K562 (cell line): ENCODE data around the gene TBX10. TPM values are rescaled to one million over a fixed set of nuclear protein-coding genes. Genes with fewer than 3 reads are reported as not detected.

ENCODE experiments used
- ATAC-seq: fragments of 200-7000 bp; cut with Tn5 transposase; 3 replicates; pipeline ENCODE4 v1.9.1; 2020; ENCODE audit warnings: moderate library complexity
- BruUV-seq: library from RNA; stranded (reverse); fragments of 400-500 nt; replicated peaks from 2 replicates; lab custom pipeline; 2021; lab: Mats Ljungman, UMichigan
- CTCF ChIA-PET: fragments of 300-600 bp; formaldehyde crosslinking; extraction: SDS; loops from one replicate; lab custom pipeline; 2021; ENCODE audit warnings: low intra/inter-chr PET ratio; lab: Yijun Ruan, JAX
- POLR2A ChIA-PET: fragments of 300-600, 350-650 bp; sonication (Branson Sonifier 250); formaldehyde crosslinking; extraction: SDS; loops from one replicate; lab custom pipeline; 2021; ENCODE audit warnings: antibody characterized with exemption, inconsistent platforms; lab: Yijun Ruan, JAX
- DNase-seq, 4 experiments: peaks; one replicate each; pipeline versions ENCODE4 v3.0.0 to v3.0.0-alpha.2; 2011 to 2018; ENCODE audit warnings: low spot score in 3 of 4, mixed read lengths in 3 of 4; ENCODE audit errors: extremely low read depth in 1 of 4
- FAIRE-seq: peaks from 2 replicates; lab custom pipeline; 2011; peaks lifted over from hg19 to GRCh38; lab: Jason Lieb, UNC
- H2AFZ ChIP-seq: 2 replicates; pipeline ENCODE4 v1.6.0; 2011; ENCODE audit warnings: low read depth, low read length, control low read depth, inconsistent platforms
- H3K27ac ChIP-seq: fragments of 200-600 bp; 3 replicates; pipeline ENCODE4 v1.8.0; 2011; ENCODE audit warnings: low read depth, mild to moderate bottlenecking, control low read depth, inconsistent platforms, low read length, moderate library complexity, mixed read lengths; ENCODE audit errors: extremely low read depth
- H3K27me3 ChIP-seq, 2 experiments: fragments of 300-600 bp in 1 of 2; 2 replicates in 1 of 2; 3 replicates in 1 of 2; pipeline versions ENCODE4 v1.6.0 to v1.8.0; 2011; ENCODE audit warnings: inconsistent platforms in 2 of 2, low read length in 2 of 2, mild to moderate bottlenecking in 1 of 2, mixed read lengths in 1 of 2, moderate library complexity in 1 of 2; ENCODE audit not compliant: control insufficient read depth in 2 of 2, insufficient read depth in 2 of 2
- H3K36me3 ChIP-seq: fragments of 300-600 bp; 3 replicates; pipeline ENCODE4 v1.8.0; 2011; ENCODE audit warnings: mild to moderate bottlenecking, low read length, inconsistent platforms; ENCODE audit not compliant: control insufficient read depth, insufficient read depth
- H3K4me1 ChIP-seq, 2 experiments: fragments of 200-600 bp in 1 of 2; replicated peaks in 1 of 2; 2 replicates in 1 of 2; 3 replicates in 1 of 2; pipeline versions ENCODE4 v1.5.1 to v1.8.0; 2011; ENCODE audit warnings: inconsistent platforms in 2 of 2, low read length in 2 of 2, mild to moderate bottlenecking in 1 of 2, mixed read lengths in 1 of 2, moderate library complexity in 1 of 2; ENCODE audit not compliant: control insufficient read depth in 2 of 2, insufficient read depth in 2 of 2
- H3K4me2 ChIP-seq: 2 replicates; pipeline ENCODE4 v1.6.1; 2011; ENCODE audit warnings: low read length, control low read depth, inconsistent platforms, mixed read lengths; ENCODE audit not compliant: insufficient read depth
- H3K4me3 ChIP-seq: fragments of 200-600 bp; sonication (generic), shearing (Covaris generic); 2 replicates; pipeline ENCODE4 v1.5.1; 2016; ENCODE audit warnings: control low read depth, inconsistent platforms
- H3K79me2 ChIP-seq: fragments of 200-600 bp; 3 replicates; pipeline ENCODE4 v1.8.0; 2011; ENCODE audit warnings: low read length, inconsistent platforms; ENCODE audit not compliant: control insufficient read depth, insufficient read depth
- H3K9ac ChIP-seq, 2 experiments: 2 replicates each; pipeline versions ENCODE4 v1.6.0 to v1.6.1; 2011; ENCODE audit warnings: low read depth in 2 of 2, low read length in 2 of 2, control low read depth in 1 of 2, inconsistent platforms in 1 of 2, mild to moderate bottlenecking in 1 of 2, mixed read lengths in 1 of 2; ENCODE audit not compliant: insufficient read depth in 1 of 2
- H3K9me1 ChIP-seq: one replicate; pipeline ENCODE4 v1.6.0; 2011; ENCODE audit warnings: inconsistent platforms, mild to moderate bottlenecking, low read length, moderate library complexity; ENCODE audit not compliant: control insufficient read depth, insufficient read depth
- H3K9me3 ChIP-seq: replicated peaks from 2 replicates; pipeline ENCODE4 v1.5.1; 2011; ENCODE audit warnings: low read depth, low read length, inconsistent platforms; ENCODE audit not compliant: control insufficient read depth, insufficient read depth
- H4K20me1 ChIP-seq: replicated peaks from 2 replicates; pipeline ENCODE4 v1.6.1; 2011; ENCODE audit warnings: low read length, inconsistent platforms, mixed read lengths; ENCODE audit not compliant: control insufficient read depth, insufficient read depth
- AFF4 ChIP-seq: sonication (generic); formaldehyde crosslinking; IDR thresholded peaks from 2 replicates; pipeline ENCODE4 v1.8.0; 2023; ENCODE audit warnings: mild to moderate bottlenecking, missing genetic modification reagents
- CCAR2 ChIP-seq: fragments of 200-400 bp; formaldehyde crosslinking; IDR thresholded peaks from 2 replicates; pipeline ENCODE4 v1.6.1; 2017; ENCODE audit warnings: mild to moderate bottlenecking, low read depth, low read length
- CREB1 ChIP-seq, 2 experiments: sonication (generic) in 1 of 2; formaldehyde crosslinking in 1 of 2; IDR thresholded peaks; 2 replicates each; pipeline versions ENCODE4 v1.6.1 to v1.8.0; 2012 to 2022; ENCODE audit warnings: inconsistent platforms in 1 of 2, mild to moderate bottlenecking in 1 of 2, missing genetic modification reagents in 1 of 2, moderate library complexity in 1 of 2
- EWSR1 ChIP-seq: fragments of 450-650 bp; IDR thresholded peaks from 2 replicates; pipeline ENCODE4 v1.6.1; 2018; ENCODE audit warnings: borderline replicate concordance, mild to moderate bottlenecking, low read depth, moderate library complexity; ENCODE audit not compliant: partially characterized antibody
- MBD2 ChIP-seq: sonication (generic); IDR thresholded peaks from 2 replicates; pipeline ENCODE4 v1.6.1; 2016; ENCODE audit warnings: low read depth, borderline replicate concordance
- RBM17 ChIP-seq: fragments of 200-400 bp; formaldehyde crosslinking; IDR thresholded peaks from 2 replicates; pipeline ENCODE4 v1.6.1; 2017; ENCODE audit warnings: low read depth, mild to moderate bottlenecking, low read length, borderline replicate concordance
- TBP ChIP-seq: optimal IDR thresholded peaks from 2 replicates; pipeline ENCODE3; 2011; ENCODE audit warnings: low read depth, low read length, improper control_type of control experiment
- ZBTB7A ChIP-seq: IDR thresholded peaks from 2 replicates; pipeline ENCODE4 v1.6.1; 2011; ENCODE audit warnings: low read depth, mild to moderate bottlenecking, low read length, moderate library complexity, borderline replicate concordance; ENCODE audit not compliant: control insufficient read depth
- ZNF408 ChIP-seq: fragments of 250-450 bp; sonication (Bioruptor Pico); IDR thresholded peaks from 2 replicates; pipeline ENCODE4 v1.4.0; 2020; ENCODE audit warnings: low read depth, mild to moderate bottlenecking, moderate library complexity
- ZNF780A ChIP-seq: fragments of 250-450 bp; sonication (Bioruptor Pico); IDR thresholded peaks from 2 replicates; pipeline ENCODE4 v1.5.0; 2021; ENCODE audit warnings: mild to moderate bottlenecking
- WGBS: fragments of 100-300 bp; shearing (Covaris generic); methylation state at CpG from one replicate; pipeline ENCODE4 v1.1.6; 2016; ENCODE audit warnings: low coverage, mixed read lengths; ENCODE audit not compliant: insufficient coverage; ENCODE audit errors: missing lambda C conversion rate; 5-methylcytosine and 5-hydroxymethylcytosine counted together
- in situ Hi-C: fragments of 300-500 bp; cut with MboI; formaldehyde crosslinking; loops from 4 replicates; pipeline ENCODE4 v1.15.0; 2018; ENCODE audit warnings: inconsistent platforms, mixed read lengths
- intact Hi-C: fragments of 100-400 bp; cut with micrococcal nuclease; formaldehyde crosslinking; loops from 2 replicates; pipeline ENCODE4 v1.14.2; 2022
- polyA plus RNA-seq, 8 experiments: library from polyadenylated mRNA; depleted of rRNA in 4 of 8; stranded (reverse) in 5 of 8; unstranded in 3 of 8; fragments of >200 nt; fragmentation: Nextera tagmentation in 2 of 8; fragmentation: Illumina TruSeq in 1 of 8; extraction: Ambion mirVana in 2 of 8; extraction: Trizol in 1 of 8; gene quantifications; 2 replicates each; pipeline versions ENCODE4 v1.2.1 to v1.2.3, GENCODE V29; 2011 to 2014; ENCODE audit warnings: inconsistent platforms in 1 of 8, missing spikeins in 1 of 8
- total RNA-seq, 7 experiments: library from RNA; depleted of rRNA in 6 of 7; stranded (reverse); fragments of >200 nt in 6 of 7; fragmentation: Illumina TruSeq in 2 of 7; extraction: Trizol in 2 of 7; gene quantifications; 2 replicates each; pipeline versions ENCODE4 v1.2.1 to v1.2.3, GENCODE V29; 2011 to 2021; ENCODE audit warnings: low replicate concordance in 1 of 7

Gene TBX10
- total and polyA plus RNA-seq, 9 of the 15 experiments (the other 6 are each of a cell fraction or from before 2014, with no cell fraction given), result not detected

- no peak for FAIRE-seq
- H3K9ac ChIP-seq, result peak overlapping the region in 1 of 2 experiments; percentile 18; a peak in 2 of 4 replicates
- no peaks in the 10 kb centered on the region for H4K20me1 ChIP-seq
- H3K9me3 ChIP-seq, result peaks cover 8% of the 10 kb centered on the region
- no peaks in the 10 kb centered on the region for H3K27me3 ChIP-seq
- no peaks in the 10 kb centered on the region for H3K36me3 ChIP-seq
- WGBS, result 87% methylated on average over 7 of the region's 7 CpGs
- peaks cover 1% of the 10 kb centered on the region; the same call in 2 of the 3 replicates for H3K79me2 ChIP-seq
- peak overlapping the region; percentile 41; the same call in 1 of the 2 replicates for H2AFZ ChIP-seq
- H3K27ac ChIP-seq, result peak overlapping the region; percentile 59
- no TSS peak for BruUV-seq
- TF ChIP-seq ZBTB7A (0 out of 2 replicates have a peak, but pooled peaks have one; percentile 21), RBM17 (no peak), ZNF408 (CRISPR knock-in tag) (no peak)
- H3K4me2 ChIP-seq, result peak overlapping the region; percentile 51
- DNase-seq, result no peak
- peaks cover 49 to 50% of the 10 kb centered on the region in 2 experiments for H3K4me1 ChIP-seq
- CTCF ChIA-PET, result no interaction called here
- in situ Hi-C loops (no loop called here), intact Hi-C loops (no loop called here)
- POLR2A ChIA-PET, result interaction anchor here (1.0 to 3.9 kb wide), 3 partner anchors 11 to 16 kb away, joined by 4 to 15 read pairs (median 14); no protein-coding TSS in a partner anchor
- no peak for ATAC-seq
- no peak overlapping the region for H3K4me3 ChIP-seq
- H3K9me1 ChIP-seq, result no peaks in the 10 kb centered on the region
Measured at GRCh38 chr11:67601098-67601497, 38.5 kb downstream of the TBX10 start.

DNA sequence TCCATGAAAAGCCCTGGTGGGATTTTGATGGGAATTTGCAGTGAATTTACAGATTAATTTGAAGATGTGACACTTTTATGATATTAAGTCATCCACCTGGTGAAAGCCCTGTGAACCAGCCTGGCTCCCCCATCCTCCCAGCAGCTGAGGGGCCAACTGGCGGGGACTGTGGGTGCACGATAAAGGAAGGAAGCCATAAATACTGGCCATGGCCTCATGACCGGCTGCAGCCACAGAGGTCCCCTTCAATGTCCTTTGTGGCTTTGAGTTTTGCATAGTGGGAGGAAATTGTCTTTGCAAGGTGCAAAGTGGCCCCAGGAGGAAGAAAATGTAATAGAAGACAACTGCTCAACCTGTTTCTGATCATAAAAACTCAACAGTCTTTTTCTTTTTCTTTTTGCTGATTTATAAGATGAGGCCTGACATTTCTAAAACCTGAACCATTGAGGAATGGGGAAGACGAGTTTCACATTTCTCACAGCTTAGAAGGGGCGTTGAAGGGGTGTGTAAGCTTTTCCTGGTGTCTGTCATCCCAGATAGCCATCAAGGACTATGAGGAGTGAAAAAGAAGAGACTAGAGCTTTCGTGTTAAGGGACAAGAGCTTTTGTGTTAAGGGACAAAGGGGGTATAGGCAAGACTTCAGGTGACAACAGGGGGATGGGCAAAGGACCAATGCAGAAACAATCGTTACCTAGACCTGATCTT is 39.1 kb downstream of the TBX10 start:
- Histone ChIP-seq H4K20me1 (no peaks in the 10 kb centered on the region), H3K27ac (peak overlapping the region; percentile 59), H3K4me1 (peaks cover 45% of the 10 kb centered on the region in 2 experiments), H3K79me2 (no peaks in the 10 kb centered on the region), H3K36me3 (no peaks in the 10 kb centered on the region), H2AFZ (peak overlapping the region; percentile 41; the same call in 1 of the 2 replicates), H3K27me3 (no peaks in the 10 kb centered on the region), H3K9ac (peak overlapping the region in 1 of 2 experiments; percentile 18; a peak in 1 of 4 replicates), H3K4me3 (no peak overlapping the region), H3K9me3 (peaks cover 8% of the 10 kb centered on the region), H3K4me2 (peak overlapping the region; percentile 51), H3K9me1 (no peaks in the 10 kb centered on the region)
- WGBS, result 3% methylated on average over 7 of the region's 7 CpGs
- in situ Hi-C loops, result no loop called here
- ChIA-PET CTCF (no interaction called here), POLR2A (interaction anchor here (0.6 to 3.9 kb wide), 4 partner anchors 10 to 487 kb away, joined by 4 to 15 read pairs (median 10); no protein-coding TSS in a partner anchor)
- BruUV-seq, result no TSS peak
- peak; percentile 91 for FAIRE-seq
- ATAC-seq, result peak; percentile 89
- intact Hi-C loops, result no loop called here
- peak in 2 of 4 experiments; percentile 65 to 89 for DNase-seq
- TF ChIP-seq EWSR1 (no peak), CCAR2 (no peak), TBP (no peak), CREB1 (IDR thresholded peaks at IDR 0.05) (no peak), CREB1 (CRISPR knock-in tag; IDR thresholded peaks at IDR 0.05) (no peak), ZNF780A (CRISPR knock-in tag) (no peak), AFF4 (CRISPR knock-in tag) (no peak), MBD2 (0 out of 2 replicates have a peak, but pooled peaks have one; percentile 43)
